SKM-1 treated with dmso at 0.1 percent for 144 hours (cell line): ENCODE data around the gene ZNRF2.
"Not testable (repeated sequence)": the region's sequence is repeated elsewhere in the genome, so short reads cannot be mapped to it uniquely, and the experiment has no call there.

Source experiments
- DNase-seq: peaks from one replicate; lab custom pipeline; 2025; ENCODE audit not compliant: unreplicated experiment; lab: John Stamatoyannopoulos, UW

Gene ZNRF2

DNA sequence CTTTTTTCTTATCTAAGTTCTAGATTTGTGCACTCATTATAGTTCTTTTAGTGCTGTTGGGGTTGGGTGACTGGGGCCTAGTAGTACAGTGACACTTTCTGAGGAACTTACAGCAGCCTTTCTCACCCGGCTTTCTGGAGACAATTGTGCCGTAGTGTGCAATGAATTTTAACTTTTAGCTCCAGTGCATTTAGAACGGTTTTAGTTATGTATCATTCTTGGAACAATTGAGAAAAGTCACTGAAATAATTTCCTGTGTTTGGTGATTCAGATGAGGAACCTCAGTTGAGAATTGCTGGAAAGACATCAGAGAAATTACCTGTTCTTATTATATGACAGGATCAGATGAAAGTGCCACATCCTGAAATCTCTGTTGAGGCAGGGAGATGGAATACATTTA, 3.2 kb downstream of the ZNRF2 start:
- not testable (repeated sequence) for DNase-seq

DNA sequence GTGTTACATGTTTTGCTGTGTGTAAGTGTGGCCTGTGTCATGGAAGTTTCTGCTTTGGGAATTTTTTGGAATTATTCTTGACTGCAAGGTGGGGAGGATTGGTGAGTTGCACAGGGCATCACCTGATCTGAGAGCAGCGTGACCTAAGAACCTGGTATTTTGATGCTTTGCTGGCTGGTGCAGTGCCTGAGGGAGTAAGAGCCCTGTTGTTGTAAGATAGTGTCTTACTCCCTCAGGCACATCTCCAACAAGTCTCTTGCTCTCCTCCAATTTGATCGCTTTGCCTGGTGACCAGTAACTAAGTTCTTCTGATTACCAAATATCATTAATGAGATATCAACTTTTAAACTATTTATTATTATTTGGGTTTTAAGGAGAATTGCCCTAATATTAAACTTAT, 5.2 kb downstream of the ZNRF2 start:
- DNase-seq = not testable (repeated sequence)

DNA sequence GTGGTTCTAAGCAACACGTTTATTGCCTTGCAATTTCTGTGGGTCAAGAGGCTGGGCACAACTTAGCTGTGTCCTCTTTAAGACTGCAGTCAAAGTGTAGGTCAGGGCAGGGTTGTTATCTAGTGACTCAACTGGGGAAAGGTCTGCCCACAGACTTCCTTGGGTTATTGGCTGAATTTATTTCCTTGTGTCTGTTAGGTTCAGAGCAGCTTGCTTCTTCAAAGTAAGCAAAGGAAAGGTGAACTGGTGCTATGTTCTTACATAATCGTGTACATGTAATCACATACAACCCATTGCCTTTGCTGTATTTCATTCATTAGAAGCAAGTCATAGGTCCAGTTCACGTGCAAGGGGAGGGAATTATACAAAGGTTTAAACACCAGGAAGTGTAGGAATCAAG, 5.9 kb downstream of the ZNRF2 start:
- DNase-seq = peak; percentile 52

DNA sequence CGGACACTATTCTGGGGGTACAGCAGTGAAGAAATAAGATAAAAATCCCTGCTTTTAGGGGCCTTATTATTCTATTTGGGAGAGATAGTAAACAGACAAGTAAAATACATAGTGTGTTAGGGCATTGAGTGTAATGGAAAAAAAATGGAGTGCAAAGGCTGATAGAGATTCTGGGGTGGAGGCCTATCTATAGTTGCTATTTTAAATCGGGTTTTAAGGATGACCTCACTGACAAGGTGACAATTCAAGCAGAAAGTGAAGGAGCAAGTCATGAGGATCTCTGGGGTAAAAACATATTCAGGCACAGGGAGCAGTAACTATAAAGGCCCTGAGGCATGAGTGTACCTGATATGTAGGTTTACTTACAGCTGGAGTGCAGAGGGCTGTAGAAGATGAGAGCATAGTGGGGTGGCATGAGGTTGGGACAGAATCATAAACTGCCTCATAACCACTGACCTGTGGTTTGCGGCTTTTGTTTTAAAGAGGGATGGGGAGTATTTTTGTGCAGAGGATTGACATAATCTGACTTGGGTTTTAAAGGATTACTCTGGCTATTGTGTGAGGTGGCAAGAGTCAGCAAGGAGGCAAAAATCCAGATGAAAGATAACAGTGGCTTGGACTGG, 8.1 kb downstream of the ZNRF2 start:
- DNase-seq = not testable (repeated sequence)

DNA sequence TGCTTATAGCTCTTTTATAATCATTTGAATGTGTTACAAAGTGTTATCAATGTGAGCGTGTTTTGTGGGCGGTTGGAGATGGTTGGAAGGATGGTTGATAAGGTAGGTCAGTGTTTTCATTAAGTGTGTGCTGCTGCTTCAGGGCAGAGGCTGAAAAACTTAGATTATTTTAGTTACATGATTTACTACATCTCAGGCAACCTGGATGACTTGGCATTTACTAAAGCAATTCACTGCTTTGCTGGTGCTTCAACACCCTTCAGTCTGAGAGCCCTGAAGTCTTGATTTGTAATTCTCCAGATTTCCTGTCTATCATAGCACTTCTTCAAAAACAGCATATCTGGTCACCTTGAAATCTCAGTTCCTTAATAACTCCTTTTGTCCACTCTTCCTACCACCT, 11.9 kb downstream of the ZNRF2 start:
- DNase-seq = not testable (repeated sequence)

DNA sequence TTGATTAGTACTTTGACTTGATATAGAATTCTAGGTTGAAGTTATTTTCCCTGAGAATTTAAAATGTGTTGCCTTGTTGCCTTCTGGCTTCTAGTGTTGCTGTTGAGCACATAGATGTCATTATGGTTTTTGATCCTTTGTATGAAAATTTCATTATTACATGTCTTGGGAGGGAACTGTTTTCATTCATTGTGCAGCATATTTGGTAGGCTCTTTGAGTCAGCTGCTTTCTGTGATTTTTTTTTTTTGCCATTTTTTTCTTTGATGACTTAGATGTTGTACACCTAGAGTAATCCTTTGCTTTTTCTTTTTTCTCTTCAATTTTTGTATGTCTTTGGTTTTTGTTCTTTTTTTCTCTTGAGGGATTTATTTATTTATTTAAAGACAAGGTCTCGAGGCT, 13.1 kb downstream of the ZNRF2 start:
- not testable (repeated sequence) for DNase-seq

DNA sequence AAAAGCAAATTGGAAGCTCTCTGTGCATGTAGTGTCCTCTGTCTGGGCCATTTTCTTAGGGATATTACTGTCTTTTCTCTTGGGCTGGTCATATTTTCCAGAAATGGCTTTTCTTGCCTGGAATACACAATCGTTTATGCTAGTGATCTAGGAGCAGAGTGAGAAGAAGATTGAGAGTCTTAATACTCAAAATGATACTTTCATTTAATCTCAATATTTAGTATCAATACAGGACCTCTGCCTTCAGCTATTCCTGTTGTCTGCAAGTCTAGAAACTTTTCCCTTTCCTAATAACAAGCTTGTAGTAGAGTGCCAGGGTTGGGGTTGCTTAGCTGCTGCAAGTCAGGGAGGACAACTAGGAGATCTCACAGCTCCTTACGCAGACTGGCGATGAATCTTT, 14.0 kb downstream of the ZNRF2 start:
- not testable (repeated sequence) for DNase-seq

DNA sequence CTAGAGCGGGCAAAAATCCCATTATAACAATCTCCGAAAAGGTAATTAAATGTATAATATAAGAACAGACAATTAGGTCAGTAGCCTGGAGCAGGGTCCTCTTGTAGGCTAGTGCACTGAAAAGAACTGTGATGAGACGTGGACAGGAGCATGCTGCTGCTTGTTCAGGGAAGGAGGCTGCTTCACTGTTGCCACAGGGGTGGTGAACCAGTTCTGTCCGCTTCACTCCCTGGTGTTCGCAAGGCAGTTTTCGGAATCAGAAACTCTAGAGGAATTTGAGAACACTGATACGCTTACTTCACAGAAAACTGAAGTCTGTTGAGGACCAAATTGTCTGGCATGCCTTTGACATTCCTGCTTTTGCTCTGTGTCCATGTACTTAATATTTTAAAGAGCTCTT, 17.4 kb downstream of the ZNRF2 start:
- DNase-seq = no peak

DNA sequence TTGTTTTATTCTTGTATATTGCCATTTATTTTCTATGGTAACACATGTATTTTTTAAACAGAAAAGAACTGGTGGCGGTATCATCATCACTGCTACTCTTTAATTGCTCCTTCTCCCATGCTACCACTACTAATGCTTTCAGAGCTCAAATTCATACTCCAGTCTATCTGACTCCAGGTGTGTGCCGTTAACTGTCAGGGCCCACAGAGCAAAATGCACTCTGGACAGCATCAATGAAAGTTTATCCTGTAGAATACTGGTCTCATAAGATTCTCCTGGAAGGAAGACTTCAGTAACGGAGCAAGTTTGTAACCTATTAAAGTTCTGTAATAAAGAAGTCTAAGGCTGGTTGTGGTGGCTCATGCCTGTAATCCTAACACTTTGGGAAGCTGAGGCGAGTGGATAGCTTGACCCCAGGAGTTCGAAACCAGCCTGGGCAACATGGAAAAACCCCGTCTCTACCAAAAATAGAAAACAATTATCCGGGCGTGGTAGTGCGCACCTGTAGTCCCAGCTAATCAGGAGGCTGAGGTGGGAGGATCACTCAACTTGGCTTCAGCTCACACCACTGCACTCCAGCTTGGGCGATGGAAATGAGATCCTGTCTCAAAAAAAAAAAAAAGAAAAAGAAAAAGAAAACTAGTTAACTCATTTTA, 18.4 kb downstream of the ZNRF2 start:
- no peak for DNase-seq

DNA sequence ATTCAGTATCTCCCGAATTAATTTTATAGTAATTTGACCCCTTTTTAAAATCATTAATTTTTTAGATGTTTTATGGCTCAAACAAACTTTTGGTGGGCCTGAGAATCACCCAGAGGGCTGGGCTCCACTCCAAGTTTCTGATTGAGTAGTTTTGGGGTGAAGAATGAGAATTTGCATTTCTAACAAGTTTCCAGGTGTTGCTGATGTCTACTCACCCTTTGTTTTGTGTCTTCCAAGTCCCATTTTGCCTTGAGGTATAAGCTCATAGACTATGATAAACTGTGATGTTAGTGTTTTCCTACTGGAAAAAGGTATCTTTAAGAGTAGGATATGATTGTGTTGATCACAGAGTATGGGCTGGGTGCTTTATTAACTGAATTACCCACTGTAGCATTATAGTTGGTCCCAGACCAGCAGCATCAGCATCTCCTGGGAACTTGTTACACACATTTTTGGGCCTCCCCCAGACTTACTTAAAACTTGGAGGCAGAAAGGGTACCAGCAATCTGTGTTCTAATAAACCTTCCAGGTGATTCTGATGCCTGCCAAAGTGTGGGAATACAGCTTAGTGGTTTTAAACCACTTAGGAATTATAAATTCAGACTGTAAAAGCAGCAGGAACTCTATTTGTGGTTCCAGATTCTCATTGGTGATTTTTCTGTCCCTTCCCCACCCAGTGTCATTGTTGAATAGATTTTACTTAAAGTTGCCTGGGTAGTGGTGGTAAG, 19.1 kb downstream of the ZNRF2 start:
- no peak for DNase-seq

DNA sequence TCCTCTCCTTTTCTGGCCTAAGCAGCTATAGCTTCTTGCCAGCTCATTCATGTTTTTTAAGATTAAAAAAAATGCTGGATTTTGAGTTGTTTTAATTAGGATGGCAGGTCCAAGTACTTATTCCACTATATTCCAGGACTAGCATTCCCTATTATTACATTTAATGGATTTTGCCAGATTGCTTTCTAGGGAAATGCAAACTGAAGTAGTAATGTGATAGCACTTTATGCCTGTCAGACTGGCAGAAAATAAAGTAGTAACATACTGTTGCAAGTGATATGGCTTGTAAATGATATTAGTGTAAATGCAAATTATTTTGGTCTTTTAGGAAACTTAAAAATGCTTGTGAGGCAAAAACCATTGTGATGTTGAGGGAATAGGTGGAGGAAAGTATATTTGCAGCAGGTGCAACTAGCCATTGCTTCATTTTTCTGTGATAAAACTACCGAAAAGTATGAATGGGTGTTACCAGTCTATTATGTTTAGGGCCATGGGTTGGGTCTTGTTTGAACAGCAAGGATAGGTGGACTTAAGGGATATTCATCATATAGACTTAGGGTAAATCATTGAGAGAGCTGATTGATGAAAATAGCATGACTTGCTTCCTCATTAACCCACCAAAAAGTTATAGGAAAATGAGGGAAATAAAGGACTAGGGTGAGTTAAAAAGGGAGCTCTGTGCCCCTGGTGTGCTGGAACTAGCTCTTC, 19.9 kb downstream of the ZNRF2 start:
- no peak for DNase-seq

DNA sequence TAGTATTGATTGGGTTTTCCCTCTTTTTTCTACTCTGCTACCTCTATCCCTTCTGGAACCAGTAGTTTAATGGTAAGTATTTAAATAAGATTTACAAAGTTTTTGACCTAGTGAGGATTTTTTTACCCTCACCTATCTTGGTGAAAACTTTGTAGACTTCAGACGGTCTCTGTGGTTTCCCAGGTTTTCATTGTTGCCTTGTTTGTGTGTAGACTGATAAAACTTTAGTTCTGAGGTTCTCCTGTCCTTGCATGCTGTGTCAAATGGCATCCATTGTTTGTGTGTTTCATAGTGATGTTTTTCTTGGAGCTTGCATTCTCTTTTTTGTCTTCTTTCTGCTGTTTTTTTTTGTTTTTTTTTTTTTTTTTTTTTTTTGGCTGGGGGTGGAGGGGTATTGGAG, 22.6 kb downstream of the ZNRF2 start:
- DNase-seq = no peak

DNA sequence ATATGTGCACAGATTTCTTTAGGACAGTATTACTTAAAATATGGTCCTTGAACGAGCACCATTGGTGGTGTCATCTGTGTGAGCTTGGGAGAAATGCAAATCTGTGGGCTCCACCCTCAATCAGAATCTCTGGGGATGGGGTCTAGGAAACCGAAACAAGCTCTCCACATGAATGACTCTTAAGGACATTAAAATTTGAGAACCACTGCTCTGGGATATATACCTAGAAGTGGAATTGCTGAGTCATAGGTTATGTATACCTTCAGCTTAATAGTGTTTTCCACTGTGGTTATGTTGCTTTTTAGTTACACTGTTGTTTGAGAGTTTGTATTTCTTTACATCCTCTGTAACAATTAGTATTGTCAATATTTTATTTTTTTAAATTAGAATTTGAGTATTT, 24.0 kb downstream of the ZNRF2 start:
- no peak for DNase-seq

DNA sequence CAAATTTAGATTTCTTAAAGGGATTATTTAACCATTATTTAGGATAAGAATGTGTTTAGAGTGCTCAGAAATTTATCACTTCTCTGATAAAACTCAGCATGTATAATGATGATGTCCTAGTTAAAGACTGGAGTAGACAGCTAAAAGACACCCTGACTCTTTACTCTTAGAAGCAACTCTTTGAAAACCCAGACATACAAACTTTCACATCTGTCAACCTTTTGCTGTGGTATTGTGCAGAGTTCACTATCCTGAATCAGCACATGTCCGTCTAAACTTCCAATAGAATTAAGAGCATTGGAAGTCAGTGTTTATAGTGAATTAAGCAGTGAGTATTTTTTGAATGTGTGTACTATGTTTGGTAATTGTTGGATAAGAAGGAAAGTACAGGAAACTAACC, 24.9 kb downstream of the ZNRF2 start:
- no peak for DNase-seq

DNA sequence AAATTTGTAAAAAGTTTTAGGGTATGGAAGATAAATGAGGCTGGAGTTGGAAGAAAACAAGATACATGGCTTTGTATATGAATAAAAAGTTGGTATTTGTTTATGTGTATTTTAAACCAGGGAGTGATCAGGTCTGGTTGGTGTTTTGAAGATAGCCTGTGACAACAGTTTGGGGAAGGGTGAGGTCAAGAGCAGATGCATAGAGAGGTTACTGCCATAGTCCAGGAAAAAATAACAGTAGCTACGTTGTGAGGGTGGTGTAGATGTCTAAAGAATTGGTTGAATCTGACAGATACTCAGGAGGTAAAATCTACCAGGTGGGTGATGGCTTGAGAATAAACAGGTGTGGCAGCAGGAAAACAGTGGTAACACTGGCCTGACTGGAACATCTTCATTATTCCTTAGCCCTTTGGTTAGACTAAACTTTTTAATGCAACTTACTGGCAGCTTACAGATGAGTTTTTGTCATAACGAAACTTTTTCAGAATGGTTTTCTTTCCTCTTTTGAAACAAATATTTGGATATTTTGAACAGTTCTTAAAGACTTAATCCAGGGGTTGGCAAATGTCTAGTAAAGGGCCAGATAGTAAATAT, 25.5 kb downstream of the ZNRF2 start:
- no peak for DNase-seq

DNA sequence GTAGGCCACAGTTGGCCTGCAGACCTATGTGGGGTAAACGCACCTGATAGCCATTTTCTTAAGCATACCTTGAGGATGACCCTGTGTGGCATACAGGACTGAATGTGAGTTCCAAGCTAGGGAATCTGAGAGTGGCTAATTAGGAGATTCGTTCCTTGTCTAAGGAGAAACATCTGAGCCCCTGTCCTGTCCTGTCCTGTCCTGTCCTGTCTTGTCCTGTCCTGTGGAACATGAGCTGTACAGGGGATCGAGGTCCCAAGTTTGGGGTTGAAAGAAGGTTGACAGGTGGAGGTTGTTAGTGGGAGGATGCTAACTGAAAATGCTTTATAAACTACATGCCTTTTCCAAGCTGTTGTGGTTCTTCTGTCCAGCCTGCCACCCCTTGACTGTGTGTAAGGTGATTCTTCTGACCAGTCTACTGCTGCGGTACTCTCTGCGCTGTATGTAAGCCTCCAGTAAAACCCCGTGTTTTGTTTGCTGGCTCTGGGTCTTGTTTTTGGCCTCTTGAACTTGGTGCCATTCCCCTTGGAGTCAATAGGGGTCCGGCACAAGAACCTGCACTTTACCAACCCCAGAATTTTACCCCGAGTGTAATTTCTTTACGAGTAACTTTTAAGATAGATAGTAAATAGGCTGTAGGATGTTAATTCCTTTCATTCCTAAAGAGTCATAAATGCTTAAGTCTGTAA, 26.4 kb downstream of the ZNRF2 start:
- DNase-seq = no peak

DNA sequence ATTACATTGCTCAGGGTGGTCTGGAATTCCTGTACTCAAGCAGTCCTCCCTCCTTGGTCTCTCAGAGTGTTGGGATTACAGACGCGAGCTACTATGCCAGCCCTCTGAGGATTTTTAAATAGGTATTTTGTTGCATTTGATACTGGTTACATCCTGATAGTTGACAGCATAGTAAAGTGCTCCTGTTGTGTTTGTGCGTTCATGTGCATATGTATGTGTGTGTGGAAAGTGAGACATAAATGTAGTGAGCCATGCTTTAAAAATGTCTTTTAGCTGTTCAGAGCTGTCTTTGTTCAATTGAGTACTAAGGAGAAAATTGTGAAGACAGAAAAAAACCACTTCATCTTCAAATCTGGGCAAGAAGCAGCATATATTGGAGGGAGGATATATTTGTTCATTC, 27.8 kb downstream of the ZNRF2 start:
- no peak for DNase-seq

DNA sequence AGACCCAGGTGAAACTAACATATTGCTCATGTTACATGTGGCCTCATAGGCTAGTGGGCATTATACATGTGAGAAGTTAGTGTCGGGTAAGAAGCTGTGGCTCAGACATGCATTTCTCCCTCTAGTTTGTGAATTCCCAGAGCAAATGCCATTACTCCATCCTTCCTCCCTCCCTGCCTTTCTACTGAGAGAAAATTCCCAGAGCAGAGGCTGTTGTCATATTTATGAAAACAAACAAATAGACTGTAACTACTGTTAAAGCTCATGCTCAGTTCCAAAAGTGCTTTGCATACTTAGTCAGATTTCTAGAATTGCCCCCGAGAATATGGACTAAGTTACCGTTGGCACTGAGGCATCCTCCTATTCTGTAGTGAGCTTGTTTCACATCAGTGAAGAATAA, 29.0 kb downstream of the ZNRF2 start:
- DNase-seq = no peak

DNA sequence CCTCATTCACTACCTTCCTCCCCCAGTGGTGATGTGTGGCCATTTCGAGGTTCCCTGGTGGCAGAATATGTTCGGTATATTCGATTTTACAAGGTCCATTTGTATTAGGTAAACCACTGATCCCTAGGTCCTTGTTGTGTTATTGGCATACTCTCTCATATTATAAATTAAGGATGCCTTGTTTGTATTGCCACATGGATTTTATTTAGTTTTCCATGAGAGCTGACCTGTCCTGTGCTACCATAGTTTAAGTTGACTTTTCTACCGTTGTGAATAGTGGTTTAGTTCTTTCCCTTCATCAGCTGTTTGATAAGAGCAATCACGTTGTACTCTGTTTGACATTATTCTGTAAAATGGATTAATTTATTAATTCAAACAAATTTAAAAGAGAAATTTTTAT, 29.4 kb downstream of the ZNRF2 start:
- no peak for DNase-seq

DNA sequence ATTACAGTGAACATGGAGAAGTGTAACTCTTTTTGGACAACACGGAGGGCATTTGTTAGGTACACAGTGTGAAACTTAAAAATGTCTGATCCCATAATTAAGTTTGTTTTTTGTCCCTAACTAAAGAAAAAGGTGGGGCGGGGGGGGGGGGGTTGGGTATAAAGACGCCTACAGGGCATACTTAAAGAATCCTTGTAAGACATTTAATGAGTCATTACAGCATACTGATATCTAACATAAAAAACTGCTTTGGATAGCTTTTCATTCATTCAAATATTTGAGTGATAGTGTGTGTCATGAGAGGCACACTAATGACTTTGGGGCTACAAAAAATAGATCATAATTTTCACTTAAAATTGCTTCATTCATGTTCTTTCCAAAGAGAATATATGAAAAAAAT, 31.2 kb downstream of the ZNRF2 start:
- DNase-seq = no peak

DNA sequence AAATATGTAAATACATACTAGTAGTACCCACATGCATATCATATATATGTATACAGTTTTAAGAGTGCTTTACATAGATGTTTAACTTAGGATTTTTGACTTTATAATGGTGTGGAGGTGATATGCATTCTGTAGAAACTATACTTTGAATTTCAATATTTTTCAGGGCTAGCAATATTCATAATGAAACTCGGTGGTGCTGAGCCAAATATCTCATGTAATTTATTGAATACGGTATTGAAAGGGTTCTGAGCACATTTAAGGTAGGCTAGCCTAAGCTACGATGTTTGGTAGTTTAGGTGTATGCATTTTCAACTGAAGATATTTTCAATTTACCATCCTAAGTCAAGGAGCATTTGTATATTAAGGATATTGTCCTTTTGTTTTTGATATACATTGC, 36.0 kb downstream of the ZNRF2 start:
- DNase-seq = no peak
